ENCODE measurements around the gene SH3RF3.
"Not testable (repeated sequence)": the region's sequence is repeated elsewhere in the genome, so short reads cannot be mapped to it uniquely, and the experiment has no call there.

Gene SH3RF3

DNA sequence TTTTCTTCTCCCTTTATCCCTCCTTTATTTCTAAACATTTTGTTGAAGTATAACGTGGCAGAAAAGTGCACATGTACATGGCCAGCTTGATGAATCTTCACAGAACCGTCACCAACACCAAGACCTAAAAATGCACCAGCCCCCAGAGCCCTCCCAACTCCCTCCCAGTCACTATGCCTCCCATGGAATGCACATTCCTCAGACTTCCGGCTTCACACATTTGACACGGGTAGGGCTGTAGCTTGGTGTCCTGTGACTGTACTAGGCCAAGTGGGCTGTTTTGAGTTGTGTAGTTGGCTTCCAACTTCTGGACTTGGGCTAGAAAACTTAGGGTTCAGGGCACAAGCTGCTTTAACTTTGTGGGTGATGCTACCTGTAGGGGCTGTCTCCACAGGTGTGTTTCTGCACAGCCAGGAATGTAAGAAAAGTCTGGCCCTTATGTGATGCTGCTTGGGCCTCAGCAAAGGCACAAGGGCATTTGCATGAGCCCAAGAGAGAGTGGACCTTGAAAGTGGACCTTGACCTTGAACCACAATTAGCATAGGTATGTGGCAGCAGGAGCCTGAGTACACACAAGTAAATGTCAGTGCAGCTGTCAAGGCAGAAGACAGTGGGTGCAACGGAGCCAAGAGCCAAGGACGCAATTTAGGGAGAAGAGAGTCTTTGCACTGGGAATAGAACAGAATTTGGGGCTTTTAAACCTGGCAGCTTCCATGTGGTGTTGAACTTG lies 406.4 kb downstream of the SH3RF3 start:
- DNase-seq: no peak

DNA sequence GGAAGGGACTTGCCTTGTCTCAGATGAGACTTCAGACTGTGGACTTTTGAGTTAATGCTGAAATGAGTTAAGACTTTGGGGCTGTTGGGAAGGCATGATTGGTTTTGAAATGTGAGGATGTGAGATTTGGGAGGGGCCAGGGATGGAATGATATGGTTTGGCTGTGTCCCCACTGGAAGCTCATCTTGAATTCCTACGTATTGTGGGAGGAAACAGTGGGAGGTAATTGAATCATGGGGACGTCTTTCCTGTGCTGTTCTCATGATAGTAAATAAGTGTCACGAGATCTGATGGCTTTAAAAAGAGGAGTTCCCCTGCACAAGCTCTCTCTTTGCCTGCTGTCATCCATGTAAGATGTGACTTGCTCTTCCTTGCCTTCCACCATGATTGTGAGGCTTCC lies 407.6 kb downstream of the SH3RF3 start:
- DNase-seq: not testable (repeated sequence)

DNA sequence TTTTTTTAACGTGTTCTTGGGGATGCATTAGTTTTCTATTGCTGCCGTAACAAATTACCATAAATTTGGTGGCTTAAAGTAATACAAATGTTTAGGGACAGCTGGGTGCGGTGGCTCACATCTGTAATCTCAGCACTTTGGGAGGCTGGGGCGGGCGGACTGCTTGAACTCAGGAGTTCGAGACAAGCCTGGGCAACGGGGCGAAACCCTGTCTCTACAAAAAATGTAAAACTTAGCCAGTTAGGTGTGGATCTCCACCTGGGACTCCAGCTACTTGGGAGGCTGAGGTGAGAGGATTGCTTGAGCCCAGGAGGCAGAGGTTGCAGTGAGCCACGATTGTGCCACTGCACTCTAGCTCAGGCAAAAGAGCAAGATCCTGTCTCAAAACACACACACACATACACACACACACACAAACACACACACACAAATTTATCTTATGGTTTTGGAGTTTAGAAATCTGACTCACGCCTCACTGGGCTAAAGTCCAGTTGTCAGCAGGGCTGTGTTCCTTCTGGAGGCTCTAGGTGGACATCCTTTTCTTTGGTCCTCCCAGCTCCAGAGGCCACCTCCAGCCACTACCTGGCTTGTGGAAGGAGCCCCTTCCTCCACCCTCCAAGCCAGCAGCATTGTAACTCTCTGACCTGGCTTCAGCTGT lies 408.7 kb downstream of the SH3RF3 start:
- DNase-seq: no peak

DNA sequence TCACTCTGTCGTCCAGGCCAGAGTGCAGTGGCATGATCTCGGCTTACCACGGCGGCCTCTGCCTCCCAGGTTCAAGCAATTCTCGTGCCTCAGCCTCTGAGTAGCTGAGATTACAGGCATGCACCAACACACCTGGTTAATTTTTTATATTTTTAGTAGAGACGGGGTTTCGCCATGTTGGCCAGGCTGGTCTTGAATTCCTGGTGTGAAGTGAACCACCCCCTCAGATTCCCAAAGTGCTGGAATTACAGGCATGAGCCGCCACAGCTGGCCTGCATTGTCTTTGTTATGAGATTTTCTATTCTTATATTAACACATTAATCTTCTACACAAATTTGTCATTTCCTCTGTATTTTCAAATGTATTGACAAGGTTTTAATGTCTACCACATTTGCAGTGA lies 409.5 kb downstream of the SH3RF3 start:
- DNase-seq: no peak

DNA sequence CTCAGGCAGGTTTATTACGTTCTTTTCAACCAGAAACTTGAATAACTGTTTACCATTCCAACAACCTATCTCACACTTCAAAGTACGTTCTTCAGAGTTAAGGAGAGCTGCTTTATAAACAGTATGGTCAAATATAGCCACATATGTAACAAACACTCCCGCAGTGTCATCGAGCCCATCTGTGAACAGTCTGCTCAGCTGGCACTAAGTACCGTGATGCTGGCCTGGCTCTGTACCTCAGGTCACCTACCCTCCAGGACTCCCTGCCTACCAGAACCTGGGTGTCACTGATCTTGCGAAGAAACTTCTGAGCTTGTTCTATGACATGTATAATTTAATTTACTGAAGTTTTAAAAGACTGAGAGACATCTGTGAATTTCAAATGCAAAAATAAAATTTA lies 413.4 kb downstream of the SH3RF3 start:
- no peak for DNase-seq

DNA sequence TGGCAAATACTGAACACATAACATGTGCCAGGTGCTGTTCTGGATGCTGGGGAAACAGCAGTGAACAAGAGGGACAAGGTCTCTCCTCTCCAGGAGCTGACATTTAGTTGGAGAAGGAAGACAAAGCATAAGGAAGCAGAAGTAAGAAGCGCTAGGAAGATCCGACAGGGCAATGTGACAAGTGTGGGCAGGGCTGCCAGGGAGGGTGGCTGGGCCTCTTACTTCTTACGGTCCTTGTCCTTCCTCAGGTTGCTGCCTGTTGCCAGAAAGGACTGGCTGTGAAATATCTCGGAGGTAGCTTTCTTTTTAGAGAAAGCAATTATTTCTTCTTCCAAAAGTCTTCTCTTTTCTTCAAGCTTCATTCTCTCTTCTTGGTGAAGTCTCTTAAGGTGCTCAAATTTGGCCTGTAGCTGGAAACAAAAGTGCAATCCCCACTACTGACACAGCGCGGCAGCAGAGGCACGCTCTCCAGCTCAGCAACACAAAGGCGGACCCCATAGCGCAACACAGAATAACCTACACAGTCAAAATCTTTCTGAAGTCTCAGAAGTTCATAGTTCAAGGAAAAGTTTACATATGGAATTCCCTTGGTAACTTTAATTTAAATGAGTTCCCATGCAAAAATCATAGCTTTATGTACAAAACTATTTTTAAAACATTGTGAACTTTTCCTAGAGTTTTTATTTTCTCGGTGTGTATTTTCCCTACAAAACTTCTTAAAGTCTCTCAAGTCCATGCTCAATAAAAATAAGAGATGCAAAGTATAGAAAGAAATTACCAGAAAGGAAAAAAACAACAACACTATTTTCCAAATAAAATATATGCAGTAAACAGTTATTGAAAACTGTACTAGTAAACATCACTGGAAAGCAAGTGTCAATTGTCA lies 417.1 kb downstream of the SH3RF3 start:
- peak; percentile 80 for DNase-seq

DNA sequence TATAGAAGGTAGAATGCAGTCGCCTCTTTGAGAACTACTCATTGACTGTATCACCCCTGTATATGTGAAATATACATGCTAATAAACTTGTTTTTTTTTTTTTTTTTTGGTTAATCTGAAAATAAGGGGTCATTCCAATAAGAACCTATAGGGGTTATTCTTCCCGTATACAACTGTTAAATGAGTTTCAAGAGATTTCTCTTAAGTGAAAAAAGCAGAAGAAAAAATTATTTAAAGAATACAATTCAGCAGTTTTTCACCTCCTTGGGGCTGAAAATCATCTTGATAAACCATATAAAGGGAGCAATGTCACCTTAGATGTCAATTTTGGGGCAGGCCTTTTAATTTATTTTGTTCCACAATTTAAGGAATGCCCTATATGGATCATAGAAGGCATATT lies 418.3 kb downstream of the SH3RF3 start:
- DNase-seq: no peak

DNA sequence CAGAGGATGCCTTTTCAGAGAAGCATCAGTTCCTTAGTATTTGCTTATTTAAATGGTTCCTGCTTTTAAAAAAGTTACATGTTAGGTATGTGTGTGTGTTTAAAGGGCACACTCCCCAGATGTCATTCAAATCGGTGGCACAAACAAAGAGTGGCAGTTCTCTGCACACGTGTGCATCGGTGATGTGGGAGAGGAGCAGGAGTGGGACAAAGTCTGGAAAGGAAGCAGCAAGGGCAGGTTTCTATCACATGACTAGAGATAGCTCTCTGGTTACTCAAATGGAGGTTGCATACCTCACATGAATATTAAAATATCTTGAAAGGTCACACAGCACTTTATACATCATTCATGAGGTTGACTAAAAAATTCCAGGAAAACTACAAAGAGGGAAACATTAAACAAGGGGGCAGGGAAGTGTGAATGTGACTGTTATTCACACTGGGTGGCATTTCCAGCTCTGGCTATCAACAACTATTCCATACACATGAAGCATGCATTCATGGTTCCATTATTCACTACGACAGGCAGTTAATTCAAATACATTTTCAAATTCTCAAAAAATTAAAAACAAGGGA lies 420.1 kb downstream of the SH3RF3 start:
- no peak for DNase-seq

Data from islet precursor cell (in vitro differentiated cells).